NCI-H1105 treated with DMSO at 0.1 percent for 48 hours (cell line): ENCODE data around the gene CARD8.

Experiments
- DNase-seq: peaks from one replicate; lab custom pipeline; 2025; lab: John Stamatoyannopoulos, UW

CARD8 gene

DNA sequence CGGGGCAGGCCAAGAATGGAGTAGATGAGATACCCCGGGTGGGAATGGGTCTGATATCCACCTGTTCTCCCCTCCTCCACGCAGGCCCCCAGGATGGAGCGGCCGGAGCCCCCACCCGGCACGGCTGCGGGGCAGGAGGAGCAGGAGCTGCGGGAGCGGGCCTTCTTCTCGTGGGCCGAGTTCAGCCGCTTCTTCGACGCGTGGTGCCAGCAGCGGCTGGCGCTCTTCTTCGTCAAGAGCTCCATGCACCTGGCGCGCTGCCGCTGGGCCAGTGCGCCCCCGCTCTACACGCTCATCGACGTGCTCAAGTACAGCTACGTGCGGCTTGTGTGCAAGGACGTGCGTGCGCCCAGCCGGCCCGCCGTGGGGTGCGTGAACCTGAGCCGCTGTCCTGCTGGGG is 84.0 kb downstream of the CARD8 start:
- DNase-seq: no peak

DNA sequence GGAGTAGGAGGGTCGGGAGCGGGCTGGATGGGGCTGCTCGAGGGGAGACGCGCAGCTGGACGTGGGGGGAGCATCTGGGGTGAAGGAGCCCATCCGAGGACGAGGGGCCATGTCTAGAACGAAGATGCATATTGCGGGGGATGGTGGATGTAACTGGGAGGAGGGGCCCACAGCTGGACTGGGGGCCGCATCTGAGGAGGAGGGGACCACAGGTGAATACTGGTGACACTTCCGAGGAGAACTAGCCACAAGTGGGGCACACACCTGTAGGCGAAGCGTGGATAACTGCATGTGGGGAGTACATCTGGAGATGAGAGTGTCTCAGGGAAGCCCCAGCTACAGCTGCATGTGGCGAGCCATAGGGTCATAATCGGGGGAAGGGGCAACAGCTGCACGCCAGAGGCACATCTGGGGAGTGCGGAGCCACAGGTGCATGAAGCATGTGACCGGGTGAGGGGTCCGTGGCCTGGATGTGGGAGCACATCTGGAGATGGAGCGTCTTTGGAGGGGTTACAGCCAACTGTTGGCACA is 84.8 kb downstream of the CARD8 start:
- DNase-seq: peak; percentile 52

DNA sequence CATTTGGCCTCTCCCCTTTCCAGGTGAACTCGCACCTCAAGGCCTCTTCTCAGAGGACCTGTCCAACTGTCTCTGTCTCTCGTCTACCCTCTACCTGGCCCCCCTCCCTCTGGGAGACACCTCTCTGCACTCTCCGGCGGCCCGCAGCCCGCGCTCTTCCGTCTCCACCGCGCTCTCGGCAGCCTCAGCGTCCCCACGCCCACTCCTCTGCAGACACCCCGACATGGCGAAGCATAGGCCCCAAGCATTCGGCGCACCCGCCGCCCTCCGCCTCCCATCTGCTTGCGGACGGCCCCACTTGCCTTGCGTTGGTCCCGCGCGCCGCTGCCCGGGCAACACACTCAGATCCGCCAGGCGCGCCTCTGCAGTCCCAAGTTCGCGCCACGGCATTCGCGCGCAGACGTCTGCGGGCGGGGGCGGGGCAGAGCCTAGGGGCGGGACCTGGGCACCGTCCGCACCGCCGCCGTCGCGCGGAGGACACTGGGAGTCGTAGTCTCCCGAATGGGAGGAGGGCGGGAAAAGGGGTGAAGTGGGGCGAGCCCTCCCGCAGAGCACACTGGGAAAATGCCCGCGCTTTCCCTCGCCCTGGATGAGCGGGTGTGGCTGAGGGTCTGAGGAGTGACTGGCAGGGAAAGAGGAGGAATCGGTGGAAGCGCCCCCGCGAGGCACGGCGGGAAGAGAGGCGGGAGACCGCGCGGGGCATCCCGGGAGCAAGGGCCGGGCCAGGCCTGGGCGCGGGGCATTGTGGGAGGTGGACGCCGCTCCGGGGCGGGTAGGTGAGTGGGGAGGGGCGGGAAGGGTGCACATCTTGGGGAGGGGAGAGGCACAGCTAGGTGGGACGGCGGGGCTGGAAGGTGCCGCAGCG is 85.5 kb downstream of the CARD8 start, which contains the start of the genes LIG1 and ZSWIM9:
Gene LIG1, minus strand, starts transcription at position 406 of the 865 bp plus-strand sequence. CDS start 4,778 bp downstream, outside the sequence.
Gene ZSWIM9, plus strand, starts transcription at position 742 of the 865 bp plus-strand sequence. CDS start 1,123 bp downstream, outside the sequence.
- DNase-seq: peak; percentile 96

DNA sequence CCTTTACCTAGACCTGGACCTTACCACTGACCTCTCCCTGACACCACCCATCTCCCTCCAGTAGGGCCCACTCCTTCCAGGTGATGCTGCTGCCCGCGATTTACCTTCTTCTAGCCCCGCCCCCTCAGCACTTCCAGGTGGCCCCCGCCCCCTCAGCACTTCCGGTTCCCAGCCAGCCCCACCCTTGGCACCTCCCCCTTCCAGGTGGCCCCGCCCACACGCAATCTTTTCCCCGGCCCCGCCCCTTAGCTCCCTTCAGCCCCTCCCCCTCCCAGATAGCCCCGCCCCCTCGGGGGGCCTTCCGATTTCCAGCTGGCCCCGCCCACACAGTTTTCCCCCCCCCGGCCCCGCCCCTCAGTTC is 86.2 kb downstream of the CARD8 start:
- DNase-seq: peak; percentile 71

DNA sequence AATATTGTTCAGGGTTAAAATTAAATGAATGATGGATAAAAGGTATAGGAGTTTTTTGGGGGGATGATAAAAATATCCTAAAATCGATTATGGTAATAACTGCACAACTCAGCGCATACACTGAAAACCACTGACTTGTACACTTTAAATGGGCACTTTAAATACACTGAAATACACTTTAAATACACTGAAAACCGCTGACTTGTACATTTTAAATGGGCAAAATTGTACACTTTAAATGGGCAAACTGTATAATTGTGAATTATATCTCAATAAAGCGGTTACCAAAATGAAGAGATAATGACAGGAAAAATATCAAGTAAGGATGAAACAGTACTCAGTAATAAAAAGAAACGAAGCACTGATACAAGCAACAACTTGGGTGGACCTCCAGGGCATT is 87.0 kb downstream of the CARD8 start:
- no peak for DNase-seq

DNA sequence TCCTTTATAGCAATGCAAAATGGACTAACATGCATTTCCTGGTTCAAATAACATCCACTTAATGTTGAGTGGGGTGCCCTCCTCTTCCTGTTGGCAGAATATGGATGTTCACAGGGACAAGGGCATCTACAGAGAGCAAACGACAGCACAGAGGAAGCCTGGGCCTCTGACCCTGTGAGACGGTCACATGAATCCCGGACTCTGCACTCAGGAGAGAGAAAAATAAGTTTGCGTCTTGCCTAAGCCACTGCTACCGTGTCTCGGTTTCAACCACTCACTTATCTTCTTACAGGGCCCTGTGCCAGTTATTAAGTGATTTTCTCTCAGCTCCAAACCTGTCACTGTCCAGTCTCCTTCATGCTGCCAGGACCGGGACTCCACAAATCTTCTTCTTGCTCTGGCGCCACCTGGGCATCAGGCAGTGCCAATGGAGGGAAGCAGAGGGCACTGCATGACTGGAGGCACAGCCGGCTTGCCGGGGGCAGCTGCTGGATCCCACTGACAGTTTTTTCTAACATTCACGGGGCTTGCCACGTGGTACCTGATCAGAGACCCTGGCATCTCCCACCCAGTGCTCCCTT is 97.4 kb downstream of the CARD8 start:
- no peak for DNase-seq
